Peyer's patch (tissue), 4 donors: Measurements from ENCODE around the gene MB21D2.

ENCODE experiments used
- CTCF ChIP-seq, 6 experiments: fragments of 450-650 bp in 4 of 6; fragments of 200-600 bp in 2 of 6; sonication (generic) in 1 of 6; IDR thresholded peaks; one replicate each; pipeline ENCODE4 v1.5.1; 2017 to 2019; ENCODE audit warnings: antibody characterized with exemption in 6 of 6, mild to moderate bottlenecking in 3 of 6, moderate library complexity in 1 of 6
- POLR2A ChIP-seq, 2 donors: fragments of 450-650 bp; IDR thresholded peaks; one replicate each; pipeline ENCODE4 v1.5.1; 2017; ENCODE audit warnings: antibody characterized with exemption in 2 of 2, mild to moderate bottlenecking in 2 of 2, moderate library complexity in 2 of 2

GRCh38 chr3:192929146-192929545, 11.5 kb upstream of the MB21D2 start:
- TF ChIP-seq CTCF (IDR thresholded peaks at IDR 0.05), result no peak
- no peak for TF ChIP-seq POLR2A (IDR thresholded peaks at IDR 0.05)
